8988T (cell line): ENCODE data around the gene PDK2.

Experiments used
- DNase-seq: peaks from one replicate; pipeline ENCODE4 v3.0.0; 2011

PDK2 gene

DNA sequence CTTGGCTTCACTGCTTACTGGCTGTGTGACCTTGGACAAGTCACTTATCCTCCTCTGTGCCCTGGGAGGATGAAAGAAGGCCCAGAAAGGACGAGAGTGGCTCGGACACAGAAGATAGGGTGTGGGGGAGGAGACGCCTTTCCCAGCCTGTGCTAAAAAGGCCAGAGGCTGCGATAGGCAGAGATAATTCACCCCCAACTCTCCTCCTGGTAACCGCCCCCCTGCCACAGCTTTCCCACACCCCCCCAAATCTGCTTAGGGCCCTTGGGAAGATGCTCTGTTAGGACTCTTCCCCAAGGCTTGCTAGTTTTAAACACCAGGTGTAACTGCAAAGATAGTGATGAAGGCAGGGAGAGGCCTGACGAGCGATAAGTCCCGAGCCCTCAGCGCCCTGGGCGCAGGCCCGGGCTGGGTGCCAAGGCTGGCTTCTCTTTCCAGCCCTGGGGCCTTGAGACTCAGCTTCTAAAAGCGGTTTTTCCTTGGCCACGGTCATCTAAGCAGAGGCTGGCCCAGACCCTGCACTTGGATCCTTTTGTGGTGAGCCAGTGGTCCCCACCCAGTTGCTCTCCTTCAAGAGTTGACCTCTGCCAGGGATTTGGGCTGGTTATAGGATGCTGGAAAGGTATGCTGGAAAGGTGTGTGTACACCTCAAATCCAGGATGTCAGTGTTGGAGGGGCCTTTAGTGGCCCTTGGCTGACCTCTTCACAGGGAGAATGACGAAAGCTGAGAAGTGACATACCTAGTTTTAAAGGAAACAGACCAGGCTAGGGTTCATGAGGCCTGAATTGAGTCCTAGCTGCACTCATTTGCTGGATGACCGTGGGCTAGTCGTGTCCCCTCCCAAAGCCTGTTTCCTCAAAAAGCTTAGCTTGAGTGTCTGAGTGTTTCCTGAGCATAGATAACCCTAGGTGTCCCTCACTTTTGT lies 58.8 kb downstream of the PDK2 start:
- DNase-seq: no peak

DNA sequence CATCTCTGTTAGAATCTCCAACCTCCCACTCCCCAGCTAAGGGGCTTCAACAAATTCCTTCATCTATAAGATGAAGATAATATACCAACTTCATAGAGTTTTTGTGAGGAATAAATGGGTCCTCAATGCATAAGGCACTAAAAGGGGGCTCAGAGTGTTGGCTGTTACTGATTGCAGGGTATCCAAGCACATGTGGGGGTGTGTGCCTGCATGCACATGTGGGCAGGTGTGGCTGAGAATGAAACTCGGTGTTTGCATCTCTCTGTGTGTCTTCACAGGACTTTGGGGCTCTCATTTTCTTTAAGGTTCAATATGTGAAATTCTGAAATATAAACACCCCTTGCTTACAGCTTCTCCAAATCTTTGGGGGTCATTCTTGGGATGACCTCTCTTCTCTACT lies 59.5 kb downstream of the PDK2 start:
- no peak for DNase-seq

DNA sequence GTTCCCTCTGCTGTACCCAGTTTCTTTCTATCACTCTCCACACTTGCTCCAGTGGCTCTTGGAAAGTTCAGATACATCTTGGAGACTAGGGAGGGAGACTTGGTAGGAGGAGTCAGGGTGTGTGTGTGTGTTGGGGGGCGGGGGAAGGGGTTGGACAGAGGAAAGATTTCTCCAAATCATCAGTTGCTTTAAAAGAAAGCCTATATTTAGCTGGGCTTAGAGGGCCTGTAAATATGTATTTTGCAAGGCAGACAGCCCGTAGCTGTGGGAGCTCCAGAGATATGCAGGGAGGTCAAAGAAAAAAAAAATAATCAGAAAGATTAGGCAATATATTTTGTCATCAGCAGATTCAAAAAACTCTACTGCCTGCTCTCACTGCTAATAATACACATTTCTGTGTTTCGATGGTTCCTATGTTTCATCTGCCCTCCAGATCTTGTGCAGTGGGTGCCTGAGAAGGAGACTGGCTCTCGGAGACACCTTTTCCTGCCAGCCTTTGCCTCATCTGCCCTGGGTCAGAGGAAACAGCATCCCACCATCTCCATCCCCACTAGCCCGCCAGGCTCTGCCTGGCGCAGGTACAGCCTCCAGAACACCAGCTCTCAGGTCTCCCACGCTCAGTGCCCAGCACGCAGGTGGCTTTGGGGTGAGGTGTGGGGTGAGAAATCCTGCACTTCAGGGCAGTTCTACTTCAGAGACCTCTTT lies 60.1 kb downstream of the PDK2 start:
- no peak for DNase-seq

DNA sequence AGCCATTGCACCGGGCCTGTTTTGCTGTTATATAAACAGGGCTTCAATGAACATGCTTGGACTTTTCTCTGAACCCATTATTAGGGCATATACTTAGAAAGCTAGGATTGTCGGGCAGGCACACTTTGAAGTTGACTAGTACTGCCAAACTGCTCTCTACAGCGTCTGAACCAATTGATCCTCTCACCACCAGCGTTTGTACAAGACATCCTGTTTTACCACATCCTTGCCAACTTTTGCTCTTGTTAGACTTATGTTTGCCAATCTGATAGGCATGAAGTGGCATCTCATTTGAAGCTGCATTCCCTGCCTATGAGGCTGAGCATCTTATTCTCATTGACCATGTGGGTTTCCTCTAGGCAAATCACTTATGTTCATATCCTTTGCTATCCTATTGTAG lies 62.7 kb downstream of the PDK2 start:
- DNase-seq: no peak

DNA sequence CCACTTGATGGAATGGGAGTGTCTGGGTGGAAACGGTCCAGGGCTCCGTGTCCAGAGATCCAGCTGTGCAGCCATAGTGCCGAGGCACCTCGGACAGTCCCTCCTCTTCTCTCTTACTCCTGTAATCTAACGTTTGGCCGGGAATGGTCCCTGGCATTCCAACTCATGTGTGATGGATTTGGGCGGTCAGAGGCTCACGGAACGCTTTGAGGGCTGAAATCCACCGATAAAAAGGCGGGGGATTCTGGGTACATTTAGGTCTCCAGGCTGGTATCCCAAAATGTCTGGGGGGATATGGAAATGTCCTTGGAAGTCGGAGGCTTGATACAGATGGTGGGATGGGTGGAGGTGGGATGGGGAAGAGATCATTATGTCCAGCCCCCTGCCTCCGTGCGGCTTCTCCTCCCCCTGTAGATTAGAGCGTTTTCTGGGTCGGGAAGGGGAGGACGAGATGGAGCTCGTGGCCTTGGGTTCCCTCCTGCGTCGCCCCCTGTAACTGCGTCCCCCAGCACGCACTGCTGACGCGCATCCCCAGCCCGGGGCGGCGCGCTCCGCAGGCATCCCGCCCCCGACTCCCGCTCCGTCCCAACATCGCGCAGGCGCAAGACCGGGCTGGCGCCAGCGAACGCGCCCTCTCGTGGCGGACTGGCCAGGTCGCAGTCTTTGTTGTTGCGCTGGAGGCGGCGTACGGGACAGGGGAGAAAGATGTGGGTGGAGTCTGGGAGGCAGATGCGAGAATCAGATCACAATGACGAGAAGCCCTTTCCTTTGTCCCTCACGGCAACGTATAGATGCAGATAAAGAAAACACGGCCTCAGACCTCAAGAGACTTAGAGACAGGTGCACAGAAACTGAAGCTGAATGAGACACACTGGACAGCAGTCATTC lies 66.1 kb downstream of the PDK2 start:
- peak; percentile 100 for DNase-seq
